Measurements from ENCODE around the gene RRP8. TPM values are rescaled to one million over a fixed set of nuclear protein-coding genes. Genes with fewer than 3 reads are reported as not detected.

The RRP8 gene
- total RNA-seq, 1 experiment from 2014 or later: 22.2 TPM

- peak; percentile 58 for DNase-seq (ENCODE audit: low spot score)
- in situ Hi-C loops (cut with HindIII; ENCODE audit: low sequenced_read_pairs): no loop called here
Observed at GRCh38 chr11:6576471-6577373, 26.7 kb downstream of the RRP8 start.

GRCh38 chr11:6574816-6575715 is 28.4 kb downstream of the RRP8 start:
- no peak for DNase-seq (ENCODE audit: low spot score)
- in situ Hi-C loops (cut with HindIII; ENCODE audit: low sequenced_read_pairs): no loop called here

- DNase-seq (ENCODE audit: low spot score): no peak
- in situ Hi-C loops (cut with HindIII; ENCODE audit: low sequenced_read_pairs): no loop called here
Observed at GRCh38 chr11:6572215-6572614, 31.2 kb downstream of the RRP8 start.

- in situ Hi-C loops (cut with HindIII; ENCODE audit: low sequenced_read_pairs): no loop called here
- no peak for DNase-seq (ENCODE audit: low spot score)
Observed at GRCh38 chr11:6571434-6572008, 31.9 kb downstream of the RRP8 start.

- in situ Hi-C loops (cut with HindIII; ENCODE audit: low sequenced_read_pairs): no loop called here
- DNase-seq (ENCODE audit: low spot score): peak; percentile 16
Observed at GRCh38 chr11:6570691-6571427, 32.6 kb downstream of the RRP8 start.

- DNase-seq (ENCODE audit: low spot score): no peak
- in situ Hi-C loops (cut with HindIII; ENCODE audit: low sequenced_read_pairs): no loop called here
Observed at GRCh38 chr11:6569706-6570105, 33.7 kb downstream of the RRP8 start.

- in situ Hi-C loops (cut with HindIII; ENCODE audit: low sequenced_read_pairs): no loop called here
- DNase-seq (ENCODE audit: low spot score): peak; percentile 25
Observed at GRCh38 chr11:6568191-6568918, 35.1 kb downstream of the RRP8 start.

- DNase-seq (ENCODE audit: low spot score): peak; percentile 82
- in situ Hi-C loops (cut with HindIII; ENCODE audit: low sequenced_read_pairs): no loop called here
Observed at GRCh38 chr11:6567371-6567745, 36.1 kb downstream of the RRP8 start.

GRCh38 chr11:6566704-6567370 is 36.6 kb downstream of the RRP8 start:
- in situ Hi-C loops (cut with HindIII; ENCODE audit: low sequenced_read_pairs): no loop called here
- peak; percentile 59 for DNase-seq (ENCODE audit: low spot score)

- DNase-seq (ENCODE audit: low spot score): no peak
- in situ Hi-C loops (cut with HindIII; ENCODE audit: low sequenced_read_pairs): no loop called here
Observed at GRCh38 chr11:6565988-6566703, 37.3 kb downstream of the RRP8 start.

- in situ Hi-C loops (cut with HindIII; ENCODE audit: low sequenced_read_pairs): no loop called here
- no peak for DNase-seq (ENCODE audit: low spot score)
Observed at GRCh38 chr11:6565325-6565724, 38.1 kb downstream of the RRP8 start.

GRCh38 chr11:6563667-6564066 is 39.7 kb downstream of the RRP8 start:
- in situ Hi-C loops (cut with HindIII; ENCODE audit: low sequenced_read_pairs): no loop called here
- DNase-seq (ENCODE audit: low spot score): peak; percentile 22

- in situ Hi-C loops (cut with HindIII; ENCODE audit: low sequenced_read_pairs): no loop called here
- no peak for DNase-seq (ENCODE audit: low spot score)
Observed at GRCh38 chr11:6563121-6563619, 40.2 kb downstream of the RRP8 start.

GRCh38 chr11:6561288-6561687 is 42.1 kb downstream of the RRP8 start:
- in situ Hi-C loops (cut with HindIII; ENCODE audit: low sequenced_read_pairs): no loop called here

GRCh38 chr11:6559369-6559768 is 44.0 kb downstream of the RRP8 start:
- in situ Hi-C loops (cut with HindIII; ENCODE audit: low sequenced_read_pairs): no loop called here
- DNase-seq (ENCODE audit: low spot score): no peak

More at GRCh38 chr11:6561288-6561687, 42.1 kb downstream of the RRP8 start:
- no peak for DNase-seq (ENCODE audit: low spot score)

- DNase-seq (ENCODE audit: low spot score): peak; percentile 66
- in situ Hi-C loops (cut with HindIII; ENCODE audit: low sequenced_read_pairs): no loop called here
Observed at GRCh38 chr11:6557761-6558674, 45.4 kb downstream of the RRP8 start.

All from G401 (cell line).